Stimulated activated CD8-positive, alpha-beta memory T cell treated with anti-CD3 and anti-CD28 coated beads, Interleukin-4, amount 100 ng/mL, for 24 hours (primary cell): Measurements from ENCODE around the gene RAD51B.
"Not testable (repeated sequence)": the region's sequence is repeated elsewhere in the genome, so short reads cannot be mapped to it uniquely, and the experiment has no call there.

Source experiments
- DNase-seq: peaks from one replicate; pipeline ENCODE4 v3.0.0-alpha.2; 2020; ENCODE audit warnings: low read depth

The RAD51B gene

DNA sequence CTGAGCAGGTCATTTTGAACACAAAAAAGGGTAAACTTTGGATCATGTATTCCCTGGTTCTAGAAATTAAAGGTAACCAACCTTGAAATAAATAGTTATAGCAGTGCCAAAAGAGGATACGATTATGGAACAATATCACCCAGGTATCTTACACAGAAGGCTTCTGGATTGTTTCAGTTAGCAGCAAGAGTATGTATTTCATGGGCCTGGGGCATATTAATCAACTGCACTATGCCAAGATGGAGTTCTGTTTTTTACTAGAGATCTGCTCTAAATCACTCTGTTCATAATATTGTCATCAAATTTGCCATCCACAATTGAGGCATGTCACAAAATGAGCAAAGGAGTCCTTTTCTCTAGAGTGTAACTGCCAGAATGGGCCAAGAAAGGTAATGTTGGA is 357.1 kb downstream of the RAD51B start:
- no peak for DNase-seq

DNA sequence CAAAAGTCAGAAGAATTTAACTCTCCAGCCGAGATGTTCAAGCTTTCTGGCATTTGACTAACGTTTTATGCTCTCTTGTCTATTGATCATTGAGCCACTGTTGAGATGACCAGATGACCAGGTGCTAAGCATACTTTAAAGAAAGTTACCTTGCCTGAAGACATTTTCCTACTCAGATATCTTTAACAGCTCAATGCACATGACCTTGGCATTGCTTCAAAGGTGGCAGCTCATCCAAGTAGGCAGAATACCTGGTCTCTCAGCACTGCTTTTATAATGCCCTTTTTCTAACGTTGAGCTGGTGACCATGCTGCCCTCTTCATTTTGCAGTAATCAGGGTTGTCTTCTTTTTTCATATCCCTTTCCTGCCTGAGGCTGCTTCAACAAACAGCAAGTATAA is 358.1 kb downstream of the RAD51B start:
- DNase-seq = no peak

DNA sequence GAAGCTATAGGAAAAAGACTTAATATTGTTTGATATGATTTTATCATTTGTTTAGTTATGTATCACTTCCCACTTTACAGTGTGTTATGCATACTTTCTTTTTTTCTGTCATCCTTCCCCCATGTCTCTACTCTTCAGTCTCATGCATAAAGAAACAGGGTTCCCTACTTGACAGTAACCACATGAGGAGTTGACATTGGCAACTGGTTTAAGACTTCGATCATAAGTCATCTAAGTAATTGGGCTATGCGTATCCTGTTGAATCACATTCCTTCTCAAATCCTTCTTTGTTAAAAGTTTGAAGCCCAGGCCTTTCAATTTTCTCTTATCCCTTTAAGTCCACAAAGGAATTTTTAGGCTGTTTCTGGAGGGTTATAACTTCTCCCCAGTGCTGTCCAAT is 358.7 kb downstream of the RAD51B start:
- DNase-seq = no peak

DNA sequence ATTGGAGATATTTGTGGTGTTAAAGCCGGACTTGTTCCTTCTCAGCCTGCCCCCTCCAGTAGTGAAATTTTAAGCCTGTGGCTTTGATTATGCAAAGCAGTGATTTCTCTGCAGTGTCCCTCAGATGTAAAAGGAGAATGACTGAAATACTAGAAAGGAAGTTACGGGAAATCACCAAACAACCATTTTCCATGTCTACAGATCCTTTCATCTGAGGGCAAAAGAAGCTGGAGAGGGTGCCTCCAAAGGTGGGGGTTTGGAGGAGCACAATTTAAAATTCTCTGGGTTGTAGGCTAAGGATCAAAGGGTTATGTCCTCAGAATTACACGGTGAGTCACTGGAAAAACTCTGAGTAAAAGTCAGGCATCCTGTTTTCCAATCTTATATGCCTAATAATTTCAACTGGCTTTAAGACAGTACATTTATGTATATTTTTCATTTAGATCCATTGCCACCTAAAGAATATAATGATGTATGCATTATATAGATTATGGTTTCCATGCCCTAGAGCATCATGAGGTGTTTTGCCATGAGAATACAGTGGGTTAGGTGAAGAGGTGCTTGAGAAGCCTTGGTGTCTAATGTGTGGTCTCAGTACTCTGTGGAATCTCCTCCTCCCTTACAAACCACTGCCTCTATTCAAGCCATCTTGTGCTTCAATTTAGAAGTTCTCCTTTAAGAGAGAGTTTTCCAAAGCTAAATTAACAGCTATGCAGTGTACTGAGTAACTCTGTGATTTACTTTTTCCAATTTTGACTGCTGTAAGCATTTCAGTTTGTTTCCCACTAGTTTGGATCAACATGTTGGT is 362.1 kb downstream of the RAD51B start:
- no peak for DNase-seq

DNA sequence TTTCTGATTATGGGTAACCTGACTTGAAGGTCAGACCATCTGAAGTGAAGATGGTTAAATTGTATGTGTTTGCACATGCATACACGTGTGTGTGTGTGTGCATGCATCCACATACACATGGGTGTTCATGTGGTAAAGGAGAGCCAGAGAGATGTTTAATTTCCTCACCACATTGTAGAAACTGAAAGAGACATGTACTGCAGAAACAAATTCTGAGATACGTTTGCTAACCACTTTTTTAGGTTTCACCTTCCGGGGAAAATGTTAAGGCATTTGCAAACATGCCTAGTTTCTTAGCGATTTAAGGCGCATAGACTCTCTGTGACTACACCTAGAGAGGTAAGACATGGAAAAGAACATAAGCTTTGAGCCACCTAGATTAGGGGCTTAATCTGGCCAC is 362.9 kb downstream of the RAD51B start:
- DNase-seq = no peak

DNA sequence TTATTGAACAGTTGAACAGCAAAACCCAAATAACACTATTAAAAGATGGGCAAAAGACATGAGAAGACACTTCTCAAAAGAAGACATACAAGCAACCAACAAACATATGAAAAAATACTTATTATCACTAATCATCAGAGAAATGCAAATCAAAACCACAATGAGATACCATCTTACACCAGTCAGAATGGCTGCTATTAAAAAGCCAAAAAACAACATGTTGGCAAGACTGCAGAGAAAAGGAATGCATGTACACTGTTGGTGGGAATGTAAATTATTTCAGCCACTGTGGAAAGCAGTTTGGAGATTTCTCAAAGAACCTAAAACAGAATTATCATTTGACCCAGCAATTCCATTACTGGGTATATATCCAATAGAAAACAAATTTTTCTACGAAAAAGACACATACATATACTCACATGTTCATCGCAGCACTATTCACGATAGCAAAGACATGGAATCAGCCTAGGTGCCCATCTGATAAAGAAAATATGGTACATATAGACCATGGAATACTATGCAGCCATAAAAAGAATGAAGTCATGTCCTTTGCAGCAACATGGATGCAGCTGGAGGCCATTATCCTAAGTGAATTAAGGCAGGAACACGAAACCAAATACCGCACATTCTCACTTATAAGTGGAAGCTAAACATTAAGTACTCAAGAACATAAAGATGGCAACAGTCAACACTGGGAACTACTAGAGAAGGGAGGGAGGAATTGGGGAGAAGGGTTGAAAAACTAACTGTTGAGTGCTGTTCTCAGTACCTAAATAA is 367.1 kb downstream of the RAD51B start:
- not testable (repeated sequence) for DNase-seq

DNA sequence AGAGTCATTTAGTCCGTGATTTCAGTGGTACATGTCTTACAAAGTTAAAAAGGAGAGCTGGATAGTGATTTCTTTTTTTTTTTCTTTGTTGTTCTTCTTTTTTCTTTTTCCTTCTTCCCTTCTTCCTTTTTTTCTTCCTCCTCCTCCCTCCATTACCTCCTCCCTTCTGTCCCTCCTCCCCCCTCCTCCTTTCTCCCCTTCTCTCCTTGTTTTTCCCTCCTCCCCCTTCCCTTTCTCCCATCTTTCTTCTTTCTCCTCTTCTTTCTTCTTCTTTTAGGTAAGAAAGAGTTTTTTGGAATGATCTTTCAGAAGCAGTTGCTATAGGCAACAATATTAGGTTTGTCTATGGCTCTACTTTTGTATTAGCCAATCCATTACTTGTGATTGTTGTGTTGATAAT is 368.6 kb downstream of the RAD51B start:
- no peak for DNase-seq

DNA sequence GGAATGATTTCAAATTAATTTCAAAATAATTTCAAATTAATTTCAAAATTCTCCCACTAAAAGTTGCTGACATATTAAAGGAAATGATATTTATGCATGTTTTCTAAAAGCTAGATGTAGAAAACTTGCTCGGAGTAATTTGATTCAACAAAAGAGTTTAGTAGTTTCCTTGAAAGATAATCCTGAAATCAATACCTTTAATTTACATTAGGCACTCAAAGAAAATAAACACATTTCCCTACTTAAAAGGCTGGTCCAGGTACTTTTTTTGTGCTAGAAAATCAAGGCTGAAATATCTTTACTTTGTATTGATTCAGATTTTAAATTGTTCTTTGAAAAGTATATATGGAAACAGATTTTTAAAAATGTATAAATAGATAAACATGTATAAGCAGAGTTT is 370.5 kb downstream of the RAD51B start:
- DNase-seq = no peak

DNA sequence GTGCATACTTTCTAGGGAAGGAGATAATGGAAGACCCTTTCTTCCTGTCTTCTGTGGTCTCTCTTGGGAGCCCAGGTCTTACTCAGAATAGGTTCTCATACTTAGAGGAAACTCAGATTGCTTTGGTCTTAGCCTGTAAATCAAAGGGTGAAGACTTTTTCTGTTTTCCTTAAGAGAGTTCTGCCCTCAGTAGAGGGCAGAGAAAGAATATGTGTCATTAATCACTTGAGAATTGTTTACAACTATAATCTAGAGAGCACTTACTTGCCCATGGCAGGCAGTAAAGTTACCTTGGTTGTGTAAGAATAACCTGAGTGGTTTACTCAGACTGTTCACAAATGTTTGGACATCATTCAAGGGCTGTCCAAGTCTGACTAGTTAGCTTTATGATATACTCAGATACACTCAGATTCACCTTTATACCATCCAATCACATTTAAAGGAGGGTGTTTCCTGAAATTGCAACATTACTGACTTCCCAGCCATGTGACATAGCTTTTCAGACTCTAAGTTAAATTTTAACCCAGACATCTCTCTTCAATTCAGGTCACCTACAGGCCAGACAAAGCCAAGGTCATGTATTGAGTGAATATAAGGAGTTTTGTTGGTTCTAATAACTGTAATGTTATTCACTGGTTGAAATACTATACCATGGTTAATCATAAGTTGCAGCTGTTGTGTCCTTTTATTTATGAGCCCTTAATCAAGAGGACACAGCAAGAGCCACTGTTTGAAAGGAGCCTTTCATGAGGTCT is 372.2 kb downstream of the RAD51B start:
- no peak for DNase-seq

DNA sequence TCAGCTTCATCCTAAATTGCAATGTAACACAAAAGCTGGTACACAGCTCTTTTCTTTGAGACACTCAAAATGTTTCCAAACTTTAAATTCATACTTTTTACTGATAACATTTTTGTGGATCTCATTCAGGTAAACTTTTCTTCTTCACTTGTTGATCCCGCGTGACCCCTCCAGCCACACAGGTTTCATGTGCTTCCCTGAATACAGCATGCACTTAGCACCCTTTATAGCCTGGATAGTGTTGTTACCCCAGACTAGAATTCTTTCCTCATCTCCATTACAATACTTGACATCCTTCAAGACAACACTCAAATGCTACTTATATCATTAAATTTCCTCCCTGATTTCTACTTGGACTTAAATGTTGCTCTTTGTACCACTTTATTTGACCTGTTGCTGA is 373.4 kb downstream of the RAD51B start:
- no peak for DNase-seq

DNA sequence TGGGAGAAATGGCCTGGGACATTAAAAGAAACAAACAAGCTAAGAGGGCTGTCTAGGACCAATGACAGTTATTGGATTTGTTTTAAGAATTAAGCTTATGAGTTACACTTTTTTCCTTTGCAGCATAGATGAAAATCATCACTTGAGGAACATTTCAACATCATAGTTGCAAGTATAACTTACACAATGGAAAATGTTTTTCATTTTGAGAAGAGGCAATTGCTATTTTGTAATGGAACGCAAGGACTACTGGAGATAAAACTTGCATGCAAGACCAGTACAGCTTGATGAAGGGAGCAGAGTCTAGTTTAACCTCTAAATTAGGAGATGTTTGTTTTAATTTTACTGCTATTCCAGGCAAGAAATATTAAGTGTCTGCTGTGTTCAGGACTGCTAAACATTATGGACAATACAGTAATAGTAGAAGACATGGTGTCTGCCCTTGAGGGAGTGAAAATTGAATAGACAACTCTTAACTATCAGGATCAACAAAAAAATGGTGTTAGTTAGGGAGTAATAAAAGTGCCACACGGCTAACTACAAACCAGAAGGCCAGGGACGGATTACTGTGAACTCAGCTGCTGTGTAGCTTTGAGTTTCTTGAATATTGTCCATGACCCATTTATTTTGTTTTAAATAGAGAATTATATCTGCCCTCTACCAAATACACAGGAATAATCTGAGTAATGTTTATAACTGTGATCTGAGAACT is 374.5 kb downstream of the RAD51B start:
- no peak for DNase-seq

DNA sequence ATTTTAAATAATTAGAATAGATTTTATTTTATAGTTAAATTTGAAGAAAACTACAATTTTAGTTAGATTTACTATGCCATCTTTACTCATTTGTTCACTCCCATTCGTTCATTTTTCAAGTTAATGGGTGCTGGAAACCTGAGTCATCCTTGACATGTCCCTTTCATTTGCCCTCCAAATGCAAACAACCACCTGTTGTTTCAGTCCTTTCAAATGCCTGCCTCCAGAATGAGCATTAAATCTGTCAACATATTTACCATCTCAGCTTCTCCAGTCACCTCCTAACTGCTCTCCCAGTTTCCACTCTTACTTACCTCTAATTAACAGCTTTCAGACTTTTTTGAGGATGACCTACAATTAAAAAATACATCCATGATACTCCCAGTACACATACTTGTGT is 375.5 kb downstream of the RAD51B start:
- DNase-seq = no peak

DNA sequence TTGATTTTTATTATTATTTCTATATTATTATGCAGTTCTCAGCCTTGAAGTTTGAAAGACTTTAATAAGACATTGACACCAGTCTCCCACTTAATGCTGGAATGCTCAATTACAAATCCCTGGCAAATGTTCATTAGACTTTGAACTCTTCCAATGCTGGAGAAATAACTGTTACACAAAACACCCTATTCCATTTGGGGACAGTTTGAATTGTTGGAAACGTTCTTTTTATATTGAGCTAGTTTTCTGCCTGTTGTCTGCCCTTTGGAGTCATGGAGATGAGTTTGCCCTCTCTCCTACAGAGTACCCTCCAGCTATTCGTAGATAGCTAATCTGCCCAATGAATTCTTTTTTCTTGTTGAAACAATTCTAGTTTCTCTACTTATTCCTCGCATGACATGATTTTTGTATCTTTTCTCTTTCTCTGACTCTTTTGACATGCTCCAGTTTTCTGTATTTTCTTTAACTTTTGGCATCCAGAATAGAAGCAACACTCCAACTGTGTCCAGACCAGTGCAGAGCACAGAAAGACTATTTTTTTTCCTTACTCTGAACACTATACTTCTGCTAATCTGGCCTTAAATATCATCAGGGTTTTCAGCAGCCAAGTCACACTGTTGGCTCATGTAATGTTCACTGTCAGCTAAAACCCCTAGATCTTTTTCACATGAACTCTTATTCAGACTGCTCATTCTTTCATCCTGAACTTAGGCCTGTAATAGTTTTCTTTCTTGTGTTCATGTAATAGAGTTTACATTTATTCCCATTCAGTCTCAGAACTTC is 379.3 kb downstream of the RAD51B start:
- DNase-seq = no peak

DNA sequence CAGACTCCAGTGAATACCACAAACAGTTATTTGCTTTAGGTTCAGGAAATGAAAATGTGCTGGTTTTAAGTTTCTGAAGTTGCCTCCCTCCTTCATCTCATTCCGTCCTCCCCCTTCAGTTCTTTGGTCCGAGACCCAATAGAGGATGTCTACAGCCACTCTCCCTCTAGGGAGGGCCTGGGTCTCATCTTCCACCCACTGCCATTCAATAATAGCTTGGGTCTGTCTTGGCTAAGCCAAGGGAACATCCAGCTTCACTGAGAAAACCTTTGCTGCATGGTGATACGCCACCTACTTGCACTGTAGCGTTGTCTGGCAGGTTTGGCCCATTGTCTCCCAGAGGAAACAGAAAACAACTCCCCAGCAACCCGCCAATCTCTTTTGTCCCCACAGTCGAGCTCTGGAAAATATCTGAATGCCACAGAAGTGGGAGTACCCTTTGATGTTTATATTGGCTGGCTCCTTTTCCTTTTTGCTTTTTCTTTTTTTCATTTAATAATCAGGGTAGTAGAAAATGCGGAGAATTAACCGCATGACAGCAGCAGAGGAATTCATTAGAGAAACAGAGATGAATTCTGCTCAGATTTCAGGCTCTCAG is 380.1 kb downstream of the RAD51B start:
- DNase-seq = no peak

DNA sequence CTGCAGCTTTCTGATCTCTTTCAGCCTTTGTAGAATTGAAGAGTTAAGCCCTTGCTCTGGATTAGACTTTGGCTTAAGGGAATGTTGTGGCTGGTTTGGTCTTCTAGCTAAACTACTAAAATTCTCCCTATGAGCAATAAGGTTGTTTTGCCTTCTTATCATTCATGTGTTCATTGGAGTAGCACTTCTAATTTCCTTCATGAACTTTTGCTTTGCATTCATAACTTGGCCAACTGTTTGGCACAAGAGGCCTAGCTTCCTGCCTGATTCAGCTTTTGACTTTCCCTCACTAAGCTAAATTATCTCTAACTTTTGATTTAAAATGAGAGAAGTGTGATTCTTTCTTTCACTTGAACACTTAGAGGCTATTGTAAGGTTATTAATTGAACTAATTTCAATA is 384.3 kb downstream of the RAD51B start:
- no peak for DNase-seq

DNA sequence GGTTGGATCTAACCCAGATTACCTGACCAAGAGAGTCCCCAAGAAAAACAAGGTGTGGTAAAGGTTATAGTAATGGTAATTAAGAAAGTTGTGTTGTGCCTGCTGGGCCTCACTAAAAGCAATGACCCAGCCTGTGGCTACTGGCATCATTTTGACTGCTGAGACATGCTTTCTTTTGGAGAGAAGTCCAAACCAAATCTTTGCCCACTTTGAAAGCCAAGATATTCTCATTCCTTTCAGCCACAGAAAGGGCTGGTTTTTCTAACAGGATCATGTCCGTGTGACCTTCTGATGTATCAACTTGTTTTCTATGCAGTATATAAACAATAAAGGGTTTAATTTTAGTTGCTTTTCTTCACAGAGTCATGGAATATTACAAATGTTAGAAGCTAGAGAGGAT is 388.6 kb downstream of the RAD51B start:
- DNase-seq = no peak

DNA sequence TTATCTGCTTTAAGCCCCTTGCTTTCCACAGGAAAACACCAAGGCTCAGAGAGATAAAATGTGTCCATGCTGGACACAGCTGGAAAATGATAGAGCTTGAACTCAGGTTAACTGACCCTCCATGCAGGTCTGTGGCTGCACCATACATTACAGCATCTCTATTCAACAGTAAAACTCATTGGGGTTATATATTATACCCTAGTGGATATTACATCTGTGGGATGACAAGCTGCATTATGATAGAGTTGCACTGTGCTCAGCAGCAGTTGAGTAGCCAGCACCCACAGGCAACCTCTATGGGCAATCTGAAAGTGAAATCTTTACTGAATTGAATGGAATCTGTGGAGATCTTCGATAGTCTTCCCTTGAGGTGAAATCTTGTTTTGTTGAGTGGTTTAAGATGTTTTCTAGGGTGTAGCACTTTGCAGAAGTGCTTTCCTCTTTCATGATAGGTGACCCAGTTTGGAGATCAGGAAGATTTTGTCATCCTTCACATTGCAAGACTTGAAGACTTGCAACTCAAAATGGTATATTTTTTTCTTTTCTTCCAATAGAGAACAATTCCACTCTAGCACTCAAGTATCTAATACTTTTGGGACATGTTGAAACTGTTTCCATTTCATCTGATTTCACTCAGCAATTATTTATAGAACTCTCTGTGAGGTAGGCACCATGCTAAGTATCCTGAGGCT is 389.2 kb downstream of the RAD51B start:
- no peak for DNase-seq

DNA sequence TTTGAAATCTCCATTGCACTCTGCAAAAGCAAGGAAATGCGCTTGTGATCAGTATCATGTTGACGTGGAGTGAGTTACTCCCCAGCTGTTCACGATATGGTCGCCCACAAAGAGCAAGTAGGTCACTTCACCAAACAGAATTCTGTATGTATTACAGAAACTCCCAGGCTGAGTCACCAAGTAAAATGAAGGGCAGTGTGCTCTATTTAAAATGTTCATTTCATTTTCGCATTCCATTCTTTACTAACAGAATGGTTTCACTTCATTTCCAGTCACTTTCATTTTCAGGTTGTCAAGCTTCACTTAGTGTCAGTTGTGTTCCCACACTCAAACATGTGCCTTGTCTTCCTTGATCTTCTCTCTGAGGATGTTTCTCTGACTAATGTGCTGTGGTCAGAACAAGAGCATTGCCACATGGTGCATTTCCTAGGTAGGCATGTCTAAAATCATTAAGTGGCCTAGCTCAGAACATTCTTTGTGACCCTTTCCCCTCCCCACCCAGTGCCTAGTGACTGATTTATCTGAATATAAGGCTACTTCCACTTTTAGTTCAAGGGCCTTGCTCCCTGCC is 391.2 kb downstream of the RAD51B start:
- peak; percentile 18 for DNase-seq

DNA sequence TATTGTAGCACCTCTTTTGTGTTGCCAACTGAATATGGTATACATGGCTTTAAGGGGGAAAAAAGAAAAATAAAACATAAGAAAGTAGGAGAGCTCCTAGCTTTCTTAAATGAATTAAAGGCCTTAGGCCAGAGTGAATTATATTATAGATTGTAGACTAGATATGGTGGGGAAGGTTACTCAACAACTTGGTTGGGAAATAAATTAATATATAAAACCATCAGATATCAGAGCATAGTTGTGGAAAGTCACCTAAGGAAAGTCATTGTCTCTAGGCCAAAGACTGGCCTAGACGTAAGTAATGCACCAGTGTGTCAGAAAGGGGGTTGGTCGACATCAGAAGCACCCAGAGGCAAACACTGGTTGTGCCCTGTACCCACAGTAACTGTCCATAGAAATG is 391.8 kb downstream of the RAD51B start:
- DNase-seq = no peak

DNA sequence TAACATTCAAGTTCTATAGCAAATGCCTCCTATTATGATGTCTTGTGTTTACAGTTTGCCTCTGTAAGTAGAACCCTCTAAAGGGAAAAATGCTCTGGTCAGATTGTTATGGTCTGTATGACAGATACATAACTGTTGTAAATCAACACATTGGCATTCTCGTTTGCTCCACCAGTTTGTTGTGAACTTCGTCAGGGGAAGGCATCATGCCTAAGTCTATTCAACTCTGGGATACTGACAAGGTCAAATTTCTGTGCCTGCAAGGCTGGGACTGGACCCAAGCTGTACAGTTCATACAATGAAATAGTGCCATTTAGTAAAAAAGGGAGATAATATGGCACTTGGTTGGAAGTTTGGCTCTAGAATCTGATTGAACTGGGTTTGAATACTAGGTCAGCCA is 392.3 kb downstream of the RAD51B start:
- no peak for DNase-seq
